HUES6 (cell line): ENCODE data around the gene LRRC61.

ENCODE experiments used
- H3K27ac ChIP-seq: 2 replicates; pipeline ENCODE4 v1.7.0; 2013; ENCODE audit warnings: low read depth, mild to moderate bottlenecking, low read length, inconsistent platforms
- H3K27me3 ChIP-seq: 2 replicates; pipeline ENCODE4 v1.6.1; 2013; ENCODE audit warnings: low read length; ENCODE audit not compliant: control insufficient read depth, insufficient read depth
- H3K36me3 ChIP-seq: 2 replicates; pipeline ENCODE4 v1.6.1; 2013; ENCODE audit warnings: low read length; ENCODE audit not compliant: control insufficient read depth, insufficient read depth
- H3K4me1 ChIP-seq: 2 replicates; pipeline ENCODE4 v1.6.1; 2013; ENCODE audit warnings: low read length; ENCODE audit not compliant: control insufficient read depth, insufficient read depth
- H3K4me3 ChIP-seq: 2 replicates; pipeline ENCODE4 v1.5.1; 2013; ENCODE audit warnings: low read depth, low read length
- H3K9ac ChIP-seq: one replicate; pipeline ENCODE4 v1.6.1; 2013; ENCODE audit warnings: mild to moderate bottlenecking, low read length
- H3K9me3 ChIP-seq: 2 replicates; pipeline ENCODE4 v1.6.1; 2013; ENCODE audit warnings: low read depth, low read length; ENCODE audit not compliant: control insufficient read depth, insufficient read depth

The LRRC61 gene

GRCh38 chr7:150365673-150366398, 42.7 kb downstream of the LRRC61 start:
- Histone ChIP-seq H3K9ac (no peak overlapping the region), H3K27ac (no peak overlapping the region), H3K4me3 (no peak overlapping the region), H3K4me1 (peaks cover 54% of the 10 kb centered on the region), H3K36me3 (peaks cover 11% of the 10 kb centered on the region), H3K9me3 (no peaks in the 10 kb centered on the region), H3K27me3 (no peaks in the 10 kb centered on the region)

- H3K4me3 ChIP-seq = peak overlapping the region; percentile 70
- peak overlapping the region; percentile 97 for H3K27ac ChIP-seq
- H3K9me3 ChIP-seq = no peaks in the 10 kb centered on the region
- no peaks in the 10 kb centered on the region for H3K27me3 ChIP-seq
- peak overlapping the region; percentile 84 for H3K9ac ChIP-seq
- peaks cover 25% of the 10 kb centered on the region for H3K36me3 ChIP-seq
- H3K4me1 ChIP-seq = peaks cover 41% of the 10 kb centered on the region
Observed at GRCh38 chr7:150367677-150368095, 44.5 kb downstream of the LRRC61 start.

GRCh38 chr7:150368096-150368883, 45.1 kb downstream of the LRRC61 start, which contains the start of gene REPIN1:
TSS of gene REPIN1 (plus strand) at chr7:150368822. CDS start at chr7:150369712, 890 bp downstream.
- Histone ChIP-seq H3K27ac (peak within 1 kb of the TSS; percentile 97), H3K9me3 (no peaks in the 10 kb centered on the region), H3K4me1 (peaks cover 44% of the 10 kb centered on the region), H3K9ac (peak within 1 kb of the TSS; percentile 84), H3K4me3 (peak within 1 kb of the TSS; percentile 70), H3K27me3 (no peaks in the 10 kb centered on the region), H3K36me3 (peaks cover 31% of the 10 kb centered on the region)

- Histone ChIP-seq H3K9ac (peak overlapping the region; percentile 84), H3K27ac (peak overlapping the region; percentile 97), H3K27me3 (no peaks in the 10 kb centered on the region), H3K4me3 (peak overlapping the region; percentile 70), H3K36me3 (peaks cover 39% of the 10 kb centered on the region), H3K9me3 (no peaks in the 10 kb centered on the region), H3K4me1 (peaks cover 48% of the 10 kb centered on the region)
Observed at GRCh38 chr7:150368884-150369747, 46.0 kb downstream of the LRRC61 start.

- Histone ChIP-seq H3K27me3 (no peaks in the 10 kb centered on the region), H3K9me3 (no peaks in the 10 kb centered on the region), H3K4me1 (peaks cover 53% of the 10 kb centered on the region), H3K9ac (peak overlapping the region; percentile 84), H3K27ac (peak overlapping the region; percentile 97), H3K36me3 (peaks cover 45% of the 10 kb centered on the region), H3K4me3 (peak overlapping the region; percentile 70)
Observed at GRCh38 chr7:150369748-150370501, 46.8 kb downstream of the LRRC61 start.

- Histone ChIP-seq H3K27me3 (no peaks in the 10 kb centered on the region), H3K27ac (0 out of 2 replicates have a peak overlapping the region, but pooled peaks have one; percentile 97), H3K9me3 (no peaks in the 10 kb centered on the region), H3K36me3 (peaks cover 45% of the 10 kb centered on the region), H3K4me3 (no peak overlapping the region), H3K9ac (peak overlapping the region; percentile 84), H3K4me1 (peaks cover 53% of the 10 kb centered on the region)
Observed at GRCh38 chr7:150370612-150371071, 47.5 kb downstream of the LRRC61 start.

GRCh38 chr7:150371131-150371995, 48.2 kb downstream of the LRRC61 start:
- peaks cover 53% of the 10 kb centered on the region for H3K4me1 ChIP-seq
- peaks cover 45% of the 10 kb centered on the region for H3K36me3 ChIP-seq
- no peak overlapping the region for H3K9ac ChIP-seq
- no peak overlapping the region for H3K27ac ChIP-seq
- H3K27me3 ChIP-seq = no peaks in the 10 kb centered on the region
- no peaks in the 10 kb centered on the region for H3K9me3 ChIP-seq
- no peak overlapping the region for H3K4me3 ChIP-seq

- no peak overlapping the region for H3K9ac ChIP-seq
- H3K4me3 ChIP-seq = no peak overlapping the region
- H3K4me1 ChIP-seq = peaks cover 58% of the 10 kb centered on the region
- H3K36me3 ChIP-seq = peaks cover 45% of the 10 kb centered on the region
- no peak overlapping the region for H3K27ac ChIP-seq
- H3K27me3 ChIP-seq = no peaks in the 10 kb centered on the region
- H3K9me3 ChIP-seq = no peaks in the 10 kb centered on the region
Observed at GRCh38 chr7:150371996-150372270, 48.8 kb downstream of the LRRC61 start.

GRCh38 chr7:150372271-150373048, 49.3 kb downstream of the LRRC61 start:
- no peaks in the 10 kb centered on the region for H3K9me3 ChIP-seq
- peaks cover 63% of the 10 kb centered on the region for H3K4me1 ChIP-seq
- peak overlapping the region; percentile 16 for H3K4me3 ChIP-seq
- H3K9ac ChIP-seq = peak overlapping the region; percentile 59
- no peaks in the 10 kb centered on the region for H3K27me3 ChIP-seq
- H3K36me3 ChIP-seq = peaks cover 45% of the 10 kb centered on the region
- H3K27ac ChIP-seq = no peak overlapping the region; the same call in 1 of the 2 replicates
